Loucy (cell line): ENCODE measurements around the gene TNNC2.

Experiments
- H2AFZ ChIP-seq: fragments of 200-600 bp; sonication (generic); 2 replicates; pipeline ENCODE4 v1.6.0; 2016; ENCODE audit warnings: antibody characterized with exemption, mild to moderate bottlenecking, low read length, moderate library complexity
- H3F3A ChIP-seq: fragments of 200-600 bp; 2 replicates; pipeline ENCODE4 v1.6.0; 2016; ENCODE audit warnings: antibody characterized with exemption, low read depth, mild to moderate bottlenecking
- H3K27me3 ChIP-seq: fragments of 200-600 bp; sonication (generic); 2 replicates; pipeline ENCODE4 v1.6.1; 2014; ENCODE audit warnings: low read length, mild to moderate bottlenecking; ENCODE audit not compliant: insufficient read depth, poor library complexity, severe bottlenecking
- H3K36me3 ChIP-seq: fragments of 200-600 bp; sonication (generic); 2 replicates; pipeline ENCODE4 v1.6.1; 2016; ENCODE audit warnings: low read length; ENCODE audit not compliant: insufficient read depth
- H3K4me1 ChIP-seq: fragments of 200-600 bp; sonication (generic); 2 replicates; pipeline ENCODE4 v1.5.1; 2014; ENCODE audit warnings: low read length, mild to moderate bottlenecking; ENCODE audit not compliant: insufficient read depth, poor library complexity, severe bottlenecking
- H3K4me2 ChIP-seq: fragments of 200-600 bp; sonication (generic); 2 replicates; pipeline ENCODE4 v1.6.0; 2014; ENCODE audit warnings: antibody characterized with exemption, low read length, low read depth, mild to moderate bottlenecking; ENCODE audit not compliant: poor library complexity, severe bottlenecking
- H3K4me3 ChIP-seq: fragments of 200-600 bp; sonication (generic); 2 replicates; pipeline ENCODE4 v1.5.1; 2014; ENCODE audit warnings: low read length, mild to moderate bottlenecking, mixed read lengths; ENCODE audit not compliant: poor library complexity, severe bottlenecking
- H3K79me2 ChIP-seq: fragments of 200-600 bp; sonication (generic); 2 replicates; pipeline ENCODE4 v1.6.1; 2014; ENCODE audit warnings: low read length; ENCODE audit not compliant: insufficient read depth
- H3K9ac ChIP-seq: fragments of 200-600 bp; sonication (generic); 2 replicates; pipeline ENCODE4 v1.6.0; 2014; ENCODE audit warnings: mild to moderate bottlenecking, low read depth, low read length, moderate library complexity; ENCODE audit not compliant: poor library complexity, severe bottlenecking
- H3K9me2 ChIP-seq: fragments of 200-600 bp; sonication (generic); replicated peaks from 2 replicates; pipeline ENCODE4 v1.6.1; 2016; ENCODE audit warnings: low read depth, low read length, mixed read lengths
- H3K9me3 ChIP-seq: fragments of 200-600 bp; sonication (generic); 2 replicates; pipeline ENCODE4 v1.6.1; 2014; ENCODE audit warnings: mild to moderate bottlenecking, antibody characterized with exemption, low read length, low read depth; ENCODE audit not compliant: insufficient read depth
- H4K20me1 ChIP-seq: fragments of 200-600 bp; sonication (generic); 2 replicates; pipeline ENCODE4 v1.6.0; 2014; ENCODE audit warnings: antibody characterized with exemption, low read length, mild to moderate bottlenecking; ENCODE audit not compliant: insufficient read depth, poor library complexity, severe bottlenecking
- CTCF ChIP-seq: fragments of 200-600 bp; sonication (generic); conservative IDR thresholded peaks from 2 replicates; pipeline ENCODE4 v1.5.1; 2014; ENCODE audit warnings: mild to moderate bottlenecking, antibody characterized with exemption, low read length
- EZH2phosphoT487 ChIP-seq: fragments of 200-600 bp; IDR thresholded peaks from 2 replicates; pipeline ENCODE4 v1.6.1; 2018; ENCODE audit warnings: antibody characterized with exemption, mild to moderate bottlenecking, moderate library complexity, borderline replicate concordance

The TNNC2 gene

GRCh38 chr20:45866454-45866853 is 39.3 kb upstream of the TNNC2 start:
- no peaks in the 10 kb centered on the region for H3F3A ChIP-seq
- H3K4me2 ChIP-seq, result no peak overlapping the region
- H2AFZ ChIP-seq, result no peak overlapping the region
- H3K27me3 ChIP-seq, result no peaks in the 10 kb centered on the region
- H3K4me3 ChIP-seq, result no peak overlapping the region
- H3K9me2 ChIP-seq, result no peaks in the 10 kb centered on the region
- 0 out of 2 replicates have a peak, but pooled peaks cover 3% of the 10 kb centered on the region for H3K79me2 ChIP-seq
- H3K9ac ChIP-seq, result no peak overlapping the region
- TF ChIP-seq EZH2phosphoT487 (no peak), CTCF (no peak)
- H4K20me1 ChIP-seq, result no peaks in the 10 kb centered on the region
- no peaks in the 10 kb centered on the region for H3K9me3 ChIP-seq
- no peaks in the 10 kb centered on the region for H3K36me3 ChIP-seq
- no peaks in the 10 kb centered on the region for H3K4me1 ChIP-seq

- peaks cover 9% of the 10 kb centered on the region for H3K79me2 ChIP-seq
- H3K9me2 ChIP-seq, result no peaks in the 10 kb centered on the region
- no peak overlapping the region for H2AFZ ChIP-seq
- H3K4me3 ChIP-seq, result no peak overlapping the region
- H3F3A ChIP-seq, result no peaks in the 10 kb centered on the region
- no peaks in the 10 kb centered on the region for H3K27me3 ChIP-seq
- peaks cover under 1% of the 10 kb centered on the region for H4K20me1 ChIP-seq
- no peak overlapping the region for H3K4me2 ChIP-seq
- TF ChIP-seq CTCF (no peak), EZH2phosphoT487 (no peak)
- H3K4me1 ChIP-seq, result peaks cover 18% of the 10 kb centered on the region
- H3K9me3 ChIP-seq, result no peaks in the 10 kb centered on the region
- no peaks in the 10 kb centered on the region for H3K36me3 ChIP-seq
- no peak overlapping the region for H3K9ac ChIP-seq
Measured at GRCh38 chr20:45863543-45864470, 36.7 kb upstream of the TNNC2 start.

GRCh38 chr20:45861221-45862075 is 34.3 kb upstream of the TNNC2 start:
- H3K9ac ChIP-seq, result no peak overlapping the region
- no peaks in the 10 kb centered on the region for H3K9me3 ChIP-seq
- no peaks in the 10 kb centered on the region for H3K9me2 ChIP-seq
- peaks cover 26% of the 10 kb centered on the region for H3K4me1 ChIP-seq
- H4K20me1 ChIP-seq, result peaks cover 3% of the 10 kb centered on the region
- H3K4me3 ChIP-seq, result no peak overlapping the region
- H2AFZ ChIP-seq, result no peak overlapping the region
- peaks cover 24% of the 10 kb centered on the region for H3K79me2 ChIP-seq
- H3K36me3 ChIP-seq, result no peaks in the 10 kb centered on the region
- H3F3A ChIP-seq, result no peaks in the 10 kb centered on the region
- TF ChIP-seq CTCF, result no peak
- TF ChIP-seq EZH2phosphoT487, result no peak
- H3K27me3 ChIP-seq, result no peaks in the 10 kb centered on the region
- H3K4me2 ChIP-seq, result peak overlapping the region; percentile 17
